SH-SY5Y (cell line): Measurements from ENCODE around the gene SLC28A1.

Source experiments
- GATA2 ChIP-seq: IDR thresholded peaks from 2 replicates; pipeline ENCODE4 v1.6.1; 2011; ENCODE audit warnings: mild to moderate bottlenecking, low read depth, low read length
- GATA3 ChIP-seq: IDR thresholded peaks from 2 replicates; pipeline ENCODE4 v1.6.1; 2011; ENCODE audit warnings: low read depth, mild to moderate bottlenecking, low read length, moderate library complexity

DNA sequence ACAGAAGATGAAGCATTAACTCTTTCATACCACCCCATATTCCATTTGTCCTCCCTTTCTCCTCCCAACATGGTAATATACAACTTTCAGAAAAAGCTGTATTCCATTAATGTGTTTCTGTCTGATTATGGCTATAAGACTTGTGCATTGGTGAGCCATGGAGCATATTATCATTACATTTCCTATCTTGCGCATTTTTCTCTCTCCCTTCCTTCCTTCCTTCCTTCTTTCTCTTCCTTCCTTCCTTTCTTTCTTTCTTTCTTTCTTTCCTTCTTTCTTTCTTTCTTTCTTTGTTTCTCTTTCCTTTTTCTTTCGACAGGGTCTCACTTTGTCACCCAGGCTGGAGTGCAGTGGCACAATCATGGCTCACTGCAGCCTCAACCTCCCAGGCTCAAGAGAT, 71.7 kb downstream of the SLC28A1 start:
- TF ChIP-seq GATA2 (no peak), GATA3 (no peak)
